Activated CD8-positive, alpha-beta memory T cell treated with anti-CD3 and anti-CD28 coated beads, Interleukin-2, amount 50 U/mL, for 24 hours (primary cell): ENCODE results near the gene GRID1.
"Not testable (repeated sequence)": the region's sequence is repeated elsewhere in the genome, so short reads cannot be mapped to it uniquely, and the experiment has no call there.

Experiments
- DNase-seq: peaks from one replicate; pipeline ENCODE4 v3.0.0-alpha.2; 2020; ENCODE audit errors: extremely low read depth

Gene GRID1

GRCh38 chr10:86391986-86392722 lies 25.6 kb upstream of the GRID1 start:
- DNase-seq: no peak

- DNase-seq: no peak
Observed at GRCh38 chr10:86391236-86391840, 24.7 kb upstream of the GRID1 start.

- DNase-seq: no peak
Observed at GRCh38 chr10:86390337-86391120, 23.9 kb upstream of the GRID1 start.

GRCh38 chr10:86389441-86390193 lies 23.0 kb upstream of the GRID1 start:
- DNase-seq: no peak

- DNase-seq: not testable (repeated sequence)
Observed at GRCh38 chr10:86389109-86389440, 22.5 kb upstream of the GRID1 start.

GRCh38 chr10:86388119-86388704 lies 21.6 kb upstream of the GRID1 start:
- no peak for DNase-seq

- no peak for DNase-seq
Observed at GRCh38 chr10:86387178-86387794, 20.7 kb upstream of the GRID1 start.

- DNase-seq: no peak
Observed at GRCh38 chr10:86385806-86386205, 19.2 kb upstream of the GRID1 start.

- no peak for DNase-seq
Observed at GRCh38 chr10:86377797-86378146, 11.2 kb upstream of the GRID1 start.

GRCh38 chr10:86376852-86377796 lies 10.5 kb upstream of the GRID1 start:
- peak; percentile 40 for DNase-seq

GRCh38 chr10:86376403-86376802 lies 9.8 kb upstream of the GRID1 start:
- DNase-seq: no peak

- DNase-seq: no peak
Observed at GRCh38 chr10:86375204-86375603, 8.6 kb upstream of the GRID1 start.

GRCh38 chr10:86374664-86375063 lies 8.1 kb upstream of the GRID1 start:
- DNase-seq: no peak

- DNase-seq: no peak
Observed at GRCh38 chr10:86373828-86374227, 7.2 kb upstream of the GRID1 start.

GRCh38 chr10:86373251-86373650 lies 6.7 kb upstream of the GRID1 start:
- no peak for DNase-seq

- no peak for DNase-seq
Observed at GRCh38 chr10:86372784-86373239, 6.2 kb upstream of the GRID1 start.

GRCh38 chr10:86372119-86372783 lies 5.7 kb upstream of the GRID1 start:
- no peak for DNase-seq

GRCh38 chr10:86371691-86372090 lies 5.1 kb upstream of the GRID1 start:
- DNase-seq: no peak

- no peak for DNase-seq
Observed at GRCh38 chr10:86371116-86371515, 4.5 kb upstream of the GRID1 start.
